Mesenchymal stem cell (in vitro differentiated cells and primary cell): ENCODE results near the gene GRIN2D.

Experiments used
- DNase-seq: peaks from one replicate; pipeline ENCODE4 v3.0.0-alpha.2; 2013
- H2AFZ ChIP-seq: one replicate; pipeline ENCODE4 v1.6.1; 2013; ENCODE audit warnings: low read depth, mild to moderate bottlenecking, control low read depth, inconsistent platforms, low read length, moderate library complexity
- H2AK5ac ChIP-seq: 2 replicates; pipeline ENCODE4 v1.6.1; 2013; ENCODE audit warnings: low read length, moderate library complexity, mild to moderate bottlenecking, inconsistent platforms; ENCODE audit not compliant: severe bottlenecking
- H2BK120ac ChIP-seq: one replicate; pipeline ENCODE4 v1.6.1; 2013; ENCODE audit warnings: low read depth, mild to moderate bottlenecking, inconsistent platforms, low read length, moderate library complexity
- H2BK12ac ChIP-seq, 2 experiments: one replicate each; pipeline ENCODE4 v1.6.1; 2013; ENCODE audit warnings: inconsistent platforms in 2 of 2, low read length in 2 of 2, mild to moderate bottlenecking in 2 of 2, moderate library complexity in 2 of 2, control low read depth in 1 of 2
- H2BK15ac ChIP-seq: one replicate; pipeline ENCODE4 v1.6.1; 2013; ENCODE audit warnings: mild to moderate bottlenecking, low read depth, inconsistent platforms; ENCODE audit not compliant: poor library complexity, severe bottlenecking
- H2BK5ac ChIP-seq: 2 replicates; pipeline ENCODE4 v1.6.1; 2013; ENCODE audit warnings: low read depth, mild to moderate bottlenecking, low read length, control low read depth, inconsistent platforms; ENCODE audit not compliant: poor library complexity, severe bottlenecking
- H3K14ac ChIP-seq, 2 experiments: one replicate each; pipeline ENCODE4 v1.6.1; 2013; ENCODE audit warnings: inconsistent platforms in 2 of 2, low read length in 2 of 2, control low read depth in 1 of 2, mild to moderate bottlenecking in 1 of 2, moderate library complexity in 1 of 2
- H3K18ac ChIP-seq, 2 experiments: one replicate each; pipeline ENCODE4 v1.6.1; 2013; ENCODE audit warnings: inconsistent platforms in 2 of 2, low read length in 2 of 2, control low read depth in 1 of 2, low read depth in 1 of 2, mild to moderate bottlenecking in 1 of 2
- H3K23ac ChIP-seq, 2 experiments: one replicate each; pipeline ENCODE4 v1.6.1; 2013; ENCODE audit warnings: inconsistent platforms in 2 of 2, low read length in 2 of 2, mild to moderate bottlenecking in 2 of 2, moderate library complexity in 2 of 2, control low read depth in 1 of 2
- H3K27ac ChIP-seq: 2 replicates; pipeline ENCODE4 v1.5.1; 2013; ENCODE audit warnings: mild to moderate bottlenecking, moderate library complexity, low read length, control low read depth, inconsistent platforms; ENCODE audit not compliant: poor library complexity, severe bottlenecking
- H3K27me3 ChIP-seq, 2 experiments: 2 replicates each; pipeline versions ENCODE4 v1.6.1 to v1.7.0; 2013; ENCODE audit warnings: low read length in 2 of 2, mild to moderate bottlenecking in 2 of 2, moderate library complexity in 2 of 2, control low read depth in 1 of 2, inconsistent platforms in 1 of 2; ENCODE audit not compliant: control insufficient read depth in 1 of 2, insufficient read depth in 1 of 2
- H3K36me3 ChIP-seq, 2 experiments: 2 replicates each; pipeline versions ENCODE4 v1.6.1 to v1.7.0; 2013; ENCODE audit warnings: low read length in 2 of 2, control low read depth in 1 of 2, inconsistent platforms in 1 of 2, low read depth in 1 of 2, mild to moderate bottlenecking in 1 of 2; ENCODE audit not compliant: insufficient read depth in 2 of 2, control insufficient read depth in 1 of 2
- H3K4ac ChIP-seq, 2 experiments: one replicate each; pipeline ENCODE4 v1.6.1; 2013; ENCODE audit warnings: inconsistent platforms in 2 of 2, low read length in 2 of 2, mild to moderate bottlenecking in 2 of 2, moderate library complexity in 2 of 2, control low read depth in 1 of 2, low read depth in 1 of 2
- H3K4me1 ChIP-seq: 2 replicates; pipeline ENCODE4 v1.6.1; 2013; ENCODE audit warnings: low read depth, low read length, control low read depth; ENCODE audit not compliant: control insufficient read depth, insufficient read depth
- H3K4me2 ChIP-seq: 2 replicates; pipeline ENCODE4 v1.6.1; 2013; ENCODE audit warnings: low read length, mild to moderate bottlenecking, inconsistent platforms; ENCODE audit not compliant: poor library complexity, severe bottlenecking
- H3K4me3 ChIP-seq, 2 experiments: 2 replicates each; pipeline versions ENCODE4 v1.5.1 to v1.7.0; 2013; ENCODE audit warnings: low read length in 2 of 2, mild to moderate bottlenecking in 2 of 2, control low read depth in 1 of 2, low read depth in 1 of 2; ENCODE audit not compliant: insufficient read depth in 1 of 2
- H3K79me1 ChIP-seq: replicated peaks from 2 replicates; pipeline ENCODE4 v1.6.1; 2013; ENCODE audit warnings: mild to moderate bottlenecking, control low read depth, low read length, inconsistent platforms; ENCODE audit not compliant: poor library complexity, severe bottlenecking
- H3K9ac ChIP-seq: 2 replicates; pipeline ENCODE4 v1.7.0; 2013; ENCODE audit warnings: mild to moderate bottlenecking, low read length, moderate library complexity
- H3K9me3 ChIP-seq: 2 replicates; pipeline ENCODE4 v1.7.0; 2013; ENCODE audit warnings: mild to moderate bottlenecking, low read length; ENCODE audit not compliant: control insufficient read depth
- H4K8ac ChIP-seq: one replicate; pipeline ENCODE4 v1.6.1; 2013; ENCODE audit warnings: inconsistent platforms, mild to moderate bottlenecking, low read length, moderate library complexity
- H4K91ac ChIP-seq: one replicate; pipeline ENCODE4 v1.6.1; 2013; ENCODE audit warnings: mild to moderate bottlenecking, low read length, inconsistent platforms
- WGBS: methylation state at CpG from one replicate; pipeline ENCODE4 v1.1.7; 2013; ENCODE audit warnings: mixed read lengths; 5-methylcytosine and 5-hydroxymethylcytosine counted together

The GRIN2D gene

GRCh38 chr19:48396824-48397176, 3.3 kb downstream of the GRIN2D start:
- Histone ChIP-seq H3K27me3 (peaks cover 33 to 34% of the 10 kb centered on the region in 2 experiments), H2AK5ac (no peak overlapping the region), H2AFZ (no peak overlapping the region), H4K91ac (no peak overlapping the region), H3K4me1 (peaks cover 36% of the 10 kb centered on the region), H3K23ac (no peak overlapping the region), H3K4me2 (no peak overlapping the region), H3K14ac (no peak overlapping the region), H3K4me3 (peak overlapping the region in 1 of 2 experiments; percentile 88), H2BK12ac (peak overlapping the region in 1 of 2 experiments; percentile 24), H2BK120ac (no peak overlapping the region), H3K4ac (peak overlapping the region in 1 of 2 experiments; percentile 28), H4K8ac (no peak overlapping the region), H3K27ac (no peak overlapping the region), H2BK5ac (no peak overlapping the region), H3K9ac (peak overlapping the region; percentile 92), H2BK15ac (no peak overlapping the region), H3K18ac (no peak overlapping the region), H3K79me1 (peaks cover 3% of the 10 kb centered on the region), H3K36me3 (no peaks in the 10 kb centered on the region), H3K9me3 (no peaks in the 10 kb centered on the region)
- DNase-seq: no peak
- WGBS: 100% methylated on average over 1 of the region's 2 CpGs

GRCh38 chr19:48397263-48398101, 4.0 kb downstream of the GRIN2D start:
- peak overlapping the region; percentile 97 for H4K8ac ChIP-seq
- H3K79me1 ChIP-seq: peaks cover 3% of the 10 kb centered on the region
- H3K4me1 ChIP-seq: peaks cover 36% of the 10 kb centered on the region
- peak overlapping the region; percentile 42 for H3K4me2 ChIP-seq
- no peak overlapping the region for H2AFZ ChIP-seq
- H2BK5ac ChIP-seq: no peak overlapping the region
- peak overlapping the region in 1 of 2 experiments; percentile 2 for H2BK12ac ChIP-seq
- DNase-seq: peak; percentile 21
- H3K27ac ChIP-seq: no peak overlapping the region
- peak overlapping the region; percentile 2 for H4K91ac ChIP-seq
- peak overlapping the region; percentile 8 to 41 for H3K4ac ChIP-seq
- H3K36me3 ChIP-seq: no peaks in the 10 kb centered on the region
- WGBS: 57% methylated on average over 22 of the region's 22 CpGs
- no peak overlapping the region for H2AK5ac ChIP-seq
- H3K14ac ChIP-seq: peak overlapping the region in 1 of 2 experiments; percentile 53
- peaks cover 31 to 34% of the 10 kb centered on the region in 2 experiments for H3K27me3 ChIP-seq
- H2BK15ac ChIP-seq: peak overlapping the region; percentile 49
- H3K9me3 ChIP-seq: no peaks in the 10 kb centered on the region
- H3K18ac ChIP-seq: peak overlapping the region; percentile 41 to 67
- H3K23ac ChIP-seq: no peak overlapping the region
- H2BK120ac ChIP-seq: peak overlapping the region; percentile 89
- peak overlapping the region; percentile 48 to 88 for H3K4me3 ChIP-seq
- H3K9ac ChIP-seq: peak overlapping the region; percentile 92

GRCh38 chr19:48398102-48398374, 4.6 kb downstream of the GRIN2D start:
- Histone ChIP-seq H3K4me3 (peak overlapping the region; percentile 48 to 88), H3K9ac (peak overlapping the region; percentile 92), H3K4me2 (peak overlapping the region; percentile 42), H4K91ac (peak overlapping the region; percentile 2), H3K14ac (peak overlapping the region in 1 of 2 experiments; percentile 53), H3K79me1 (peaks cover 3% of the 10 kb centered on the region), H2BK12ac (no peak overlapping the region), H3K18ac (peak overlapping the region; percentile 41 to 95), H3K4me1 (peaks cover 36% of the 10 kb centered on the region), H4K8ac (peak overlapping the region; percentile 97), H2BK15ac (peak overlapping the region; percentile 57), H2BK120ac (peak overlapping the region; percentile 89), H2AK5ac (no peak overlapping the region), H3K27me3 (peaks cover 28 to 31% of the 10 kb centered on the region in 2 experiments), H3K27ac (no peak overlapping the region), H3K9me3 (no peaks in the 10 kb centered on the region), H2BK5ac (no peak overlapping the region), H3K4ac (peak overlapping the region; percentile 84 to 86), H3K36me3 (no peaks in the 10 kb centered on the region), H3K23ac (no peak overlapping the region), H2AFZ (peak overlapping the region; percentile 11)
- 9% methylated on average over 16 of the region's 17 CpGs for WGBS
- DNase-seq: peak; percentile 37

- Histone ChIP-seq H3K9me3 (no peaks in the 10 kb centered on the region), H2AFZ (peak overlapping the region; percentile 58), H3K27me3 (peaks cover 22 to 30% of the 10 kb centered on the region in 2 experiments), H3K18ac (peak overlapping the region; percentile 88 to 95), H3K9ac (peak overlapping the region; percentile 92), H3K27ac (peak overlapping the region; percentile 8), H2BK120ac (peak overlapping the region; percentile 37), H4K91ac (peak overlapping the region; percentile 2), H4K8ac (peak overlapping the region; percentile 97), H3K23ac (no peak overlapping the region), H3K4me1 (peaks cover 32% of the 10 kb centered on the region), H2BK5ac (no peak overlapping the region), H3K14ac (peak overlapping the region in 1 of 2 experiments; percentile 79), H2BK15ac (peak overlapping the region; percentile 57), H2BK12ac (peak overlapping the region; percentile 22 to 83), H2AK5ac (peak overlapping the region; percentile 68), H3K4ac (peak overlapping the region; percentile 84 to 86), H3K36me3 (no peaks in the 10 kb centered on the region), H3K4me2 (peak overlapping the region; percentile 42), H3K4me3 (peak overlapping the region; percentile 48 to 88), H3K79me1 (peaks cover 3% of the 10 kb centered on the region)
- DNase-seq: peak; percentile 78
- 6% methylated on average over 84 of the region's 104 CpGs for WGBS
Measured at GRCh38 chr19:48398375-48399235, 5.1 kb downstream of the GRIN2D start.
